Adrenal gland (tissue), 12 donors: Measurements from ENCODE around the gene COL4A1. TPM values are rescaled to one million over a fixed set of nuclear protein-coding genes. Genes with fewer than 3 reads are reported as not detected.
"Not testable (repeated sequence)": the region's sequence is repeated elsewhere in the genome, so short reads cannot be mapped to it uniquely, and the experiment has no call there.

Experiments used
- DNase-seq, 7 donors: peaks; one replicate each; pipeline ENCODE4 v3.0.0-alpha.2; 2019 to 2020
- H3K27ac ChIP-seq, 5 donors: fragments of 200-600 bp; sonication (generic) in 4 of 5; 1 replicate in 3 of 5; 2 replicates in 2 of 5; pipeline versions ENCODE4 v1.5.1 to v1.8.0; 2016 to 2020; ENCODE audit warnings: mild to moderate bottlenecking in 1 of 5
- H3K27me3 ChIP-seq: fragments of 200-600 bp; 2 replicates; pipeline ENCODE4 v1.8.0; 2021
- H3K36me3 ChIP-seq, 2 donors: fragments of 200-600 bp; replicated peaks in 1 of 2; 1 replicate in 1 of 2; 2 replicates in 1 of 2; pipeline versions ENCODE4 v1.5.1 to v1.8.0; 2018 to 2022
- H3K4me1 ChIP-seq, 2 donors: fragments of 200-600 bp; replicated peaks in 1 of 2; 1 replicate in 1 of 2; 2 replicates in 1 of 2; pipeline versions ENCODE4 v1.5.1 to v1.8.0; 2018 to 2021
- H3K4me3 ChIP-seq, 4 donors: fragments of 200-600 bp; sonication (generic) in 3 of 4; one replicate each; pipeline ENCODE4 v1.5.1; 2016 to 2018
- H3K9me3 ChIP-seq, 3 donors: fragments of 200-600 bp; sonication (generic) in 1 of 3; replicated peaks in 1 of 3; 1 replicate in 2 of 3; 2 replicates in 1 of 3; pipeline versions ENCODE4 v1.5.1 to v1.8.0; 2016 to 2021
- POLR2A ChIP-seq, 2 donors: fragments of 450-650 bp; IDR thresholded peaks; one replicate each; pipeline ENCODE4 v1.6.1; 2017; ENCODE audit warnings: antibody characterized with exemption in 2 of 2, mild to moderate bottlenecking in 2 of 2, moderate library complexity in 1 of 2
- WGBS, 4 donors: extraction: QIAGEN DNeasy Blood & Tissue Kit in 2 of 4; methylation state at CpG; one replicate each; pipeline versions ENCODE4 v1.1.5 to v1.1.7; 2013 to 2017; 5-methylcytosine and 5-hydroxymethylcytosine counted together
- intact Hi-C, 2 donors: fragments of 100-400 bp; cut with DNase I; formaldehyde crosslinking; loops; one replicate each; pipeline versions ENCODE4 v1.14.1 to v1.15.0; 2022 to 2023
- polyA plus RNA-seq, 3 donors: library from polyadenylated mRNA; stranded (reverse); fragments of 200-250 nt in 2 of 3; fragments of 350-450 nt in 1 of 3; fragmentation: Illumina TruSeq in 1 of 3; extraction: RNeasy Lipid Tissue Mini Kit (QIAGEN cat#74804) in 1 of 3; gene quantifications; one replicate each; pipeline ENCODE4 v1.2.3, GENCODE V29; 2013 to 2014
- total RNA-seq, 9 donors: library from RNA; depleted of rRNA in 4 of 9; stranded (reverse); fragments of >200 nt in 4 of 9; fragments of 120-200 nt in 1 of 9; fragmentation: NEBNext Ultra II Directional in 1 of 9; extraction: Animal tissue kit (Norgen Biotek cat#: 25700) in 1 of 9; gene quantifications; one replicate each; pipeline versions ENCODE4 v1.1.0 to v1.2.4, GENCODE V29; 2013 to 2023
- TF ChIP-seq, protein P1 (sequence below), 6 experiments: fragments of 450-650 bp in 4 of 6; fragments of 200-600 bp in 2 of 6; sonication (generic) in 1 of 6; IDR thresholded peaks; 1 replicate in 5 of 6; 2 replicates in 1 of 6; pipeline versions ENCODE4 v1.5.1 to v1.8.0; 2016 to 2021; ENCODE audit warnings: antibody characterized with exemption in 6 of 6, mild to moderate bottlenecking in 2 of 6, moderate library complexity in 1 of 6
- donor health status: healthy with polysubstance abuse.
- donor health status: Bipolar disorder and iron deficiency.
- donor health status: DM: yes; HTN: yes; CAD: no.
- donor health status: DM: no; HTN: no; CAD: no.
- donor health status: DM: no; HTN: no; CAD: no.
- donor health status: DM: yes; HTN: yes; CAD: no.

COL4A1 gene
- total and polyA plus RNA-seq, 12 donors = 62.4 to 364 (median 183) TPM

DNA sequence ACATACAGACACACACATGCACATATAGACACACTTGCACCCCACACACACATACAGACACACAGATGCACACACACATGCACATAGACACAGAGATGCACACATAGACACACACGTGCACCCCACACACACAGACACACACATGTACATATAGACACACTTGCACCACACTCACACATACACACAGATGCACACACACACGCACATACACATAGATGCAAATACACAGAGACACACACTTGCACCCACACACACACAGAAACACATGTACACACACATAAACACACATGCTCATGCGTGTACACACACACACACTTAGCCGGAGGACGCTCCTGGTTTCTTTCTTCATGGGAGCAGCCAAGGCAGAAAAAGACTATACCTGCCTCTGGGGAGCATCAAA, 10.1 kb upstream of the COL4A1 start:
- H3K27me3 ChIP-seq = no peaks in the 10 kb centered on the region
- no peak overlapping the region for H3K4me3 ChIP-seq
- no peak for TF ChIP-seq POLR2A (IDR thresholded peaks at IDR 0.05)
- TF ChIP-seq, protein P1, sequence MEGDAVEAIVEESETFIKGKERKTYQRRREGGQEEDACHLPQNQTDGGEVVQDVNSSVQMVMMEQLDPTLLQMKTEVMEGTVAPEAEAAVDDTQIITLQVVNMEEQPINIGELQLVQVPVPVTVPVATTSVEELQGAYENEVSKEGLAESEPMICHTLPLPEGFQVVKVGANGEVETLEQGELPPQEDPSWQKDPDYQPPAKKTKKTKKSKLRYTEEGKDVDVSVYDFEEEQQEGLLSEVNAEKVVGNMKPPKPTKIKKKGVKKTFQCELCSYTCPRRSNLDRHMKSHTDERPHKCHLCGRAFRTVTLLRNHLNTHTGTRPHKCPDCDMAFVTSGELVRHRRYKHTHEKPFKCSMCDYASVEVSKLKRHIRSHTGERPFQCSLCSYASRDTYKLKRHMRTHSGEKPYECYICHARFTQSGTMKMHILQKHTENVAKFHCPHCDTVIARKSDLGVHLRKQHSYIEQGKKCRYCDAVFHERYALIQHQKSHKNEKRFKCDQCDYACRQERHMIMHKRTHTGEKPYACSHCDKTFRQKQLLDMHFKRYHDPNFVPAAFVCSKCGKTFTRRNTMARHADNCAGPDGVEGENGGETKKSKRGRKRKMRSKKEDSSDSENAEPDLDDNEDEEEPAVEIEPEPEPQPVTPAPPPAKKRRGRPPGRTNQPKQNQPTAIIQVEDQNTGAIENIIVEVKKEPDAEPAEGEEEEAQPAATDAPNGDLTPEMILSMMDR (IDR thresholded peaks at IDR 0.05) = no peak
- 60 to 92% (median 88%) methylated on average over 5 of the region's 5 CpGs for WGBS, 4 donors
- H3K27ac ChIP-seq = no peak overlapping the region
- DNase-seq = no peak
- H3K36me3 ChIP-seq = no peaks in the 10 kb centered on the region
- H3K9me3 ChIP-seq = no peaks in the 10 kb centered on the region
- no peaks in the 10 kb centered on the region for H3K4me1 ChIP-seq
- intact Hi-C loops = no loop called here

DNA sequence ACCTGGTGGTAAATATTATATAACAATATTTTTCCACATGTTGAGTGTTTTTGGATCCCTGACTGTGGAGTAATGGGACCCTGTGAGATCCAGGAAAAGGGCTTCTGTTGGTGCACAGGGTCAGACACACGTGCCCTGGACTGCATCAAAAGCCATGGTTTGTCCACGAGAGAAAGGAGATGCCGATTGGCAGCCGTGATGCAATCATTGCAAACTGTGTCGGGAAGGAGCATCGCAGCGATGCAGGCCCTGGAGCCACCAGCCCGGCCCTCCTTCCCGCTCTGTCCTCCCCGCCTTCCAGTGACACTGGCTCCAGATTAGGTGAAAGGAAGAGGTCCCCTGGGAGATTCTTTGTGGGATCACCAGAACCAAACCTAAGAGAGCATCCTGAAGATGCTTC, 9.2 kb upstream of the COL4A1 start:
- intact Hi-C loops = no loop called here
- no peaks in the 10 kb centered on the region for H3K27me3 ChIP-seq
- H3K4me1 ChIP-seq = no peaks in the 10 kb centered on the region
- peak in 1 of 7 donors; percentile 18 for DNase-seq
- no peaks in the 10 kb centered on the region for H3K9me3 ChIP-seq
- WGBS, 4 donors = 85 to 90% (median 88%) methylated on average over 10 of the region's 10 CpGs
- no peak for TF ChIP-seq POLR2A (IDR thresholded peaks at IDR 0.05)
- no peak overlapping the region for H3K27ac ChIP-seq
- no peak overlapping the region for H3K4me3 ChIP-seq
- H3K36me3 ChIP-seq = no peaks in the 10 kb centered on the region

DNA sequence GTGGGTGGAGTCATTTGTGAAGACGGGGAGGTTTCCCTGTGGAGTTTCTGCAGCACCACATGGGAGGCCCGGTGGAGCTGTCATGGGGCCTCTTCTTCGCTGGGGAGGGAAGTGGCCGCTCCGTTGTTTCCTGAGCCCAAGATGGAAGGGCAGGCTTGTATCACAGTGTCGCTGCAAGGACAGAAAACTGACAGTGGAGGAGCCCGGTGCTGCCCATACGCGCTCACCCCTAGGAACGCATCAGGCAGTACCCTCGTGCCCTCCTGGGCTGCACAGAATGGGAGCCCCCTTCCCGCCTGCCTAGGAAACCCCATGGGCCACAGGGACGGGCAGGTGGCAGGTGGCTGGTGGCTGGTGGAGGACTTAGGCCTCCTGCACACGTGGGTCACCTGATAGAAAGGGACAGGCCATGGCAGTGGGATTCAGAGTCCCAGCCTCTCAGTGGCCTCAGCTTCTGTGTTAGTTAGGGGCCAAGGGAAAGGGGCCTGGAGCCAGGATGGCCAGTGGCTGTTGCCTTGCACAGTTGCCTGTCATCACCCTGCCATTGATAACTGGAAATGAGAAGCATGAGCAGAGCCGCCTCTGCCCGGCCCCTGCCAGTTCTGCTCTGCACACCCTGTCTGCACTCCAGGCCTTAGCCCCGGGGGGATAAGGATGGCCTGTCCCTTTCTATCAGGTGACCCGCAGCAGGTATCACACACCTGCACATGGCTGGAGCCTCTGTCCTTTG, 7.7 kb upstream of the COL4A1 start:
- no peak overlapping the region for H3K27ac ChIP-seq
- intact Hi-C loops = no loop called here
- WGBS, 4 donors = 87 to 91% (median 88%) methylated on average over 9 to 18 of the region's 18 CpGs

DNA sequence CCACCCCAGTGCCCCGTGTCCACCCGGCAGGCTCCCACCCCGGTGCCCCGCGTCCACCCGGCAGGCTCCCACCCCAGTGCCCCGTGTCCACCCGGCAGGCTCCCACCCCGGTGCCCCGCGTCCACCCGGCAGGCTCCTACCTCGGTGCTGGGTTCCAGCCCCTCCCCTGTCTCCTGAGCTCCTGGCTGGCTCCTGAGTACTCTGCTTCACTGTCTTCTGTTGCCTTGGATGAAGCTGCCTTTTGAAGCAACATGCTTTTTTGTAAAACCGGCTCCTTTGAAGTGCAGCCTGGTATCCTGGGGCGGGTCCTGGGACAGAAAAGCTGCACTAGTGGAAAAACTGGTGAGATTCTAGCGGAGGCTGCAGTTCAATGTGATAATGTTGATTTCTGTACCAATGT, 6.8 kb upstream of the COL4A1 start:
- H3K4me3 ChIP-seq, H3K36me3 ChIP-seq, H3K4me1 ChIP-seq, intact Hi-C loops, H3K27me3 ChIP-seq, DNase-seq, H3K27ac ChIP-seq, H3K9me3 ChIP-seq: not testable (repeated sequence)
- 71 to 85% (median 78%) methylated on average over 5 to 10 of the region's 16 CpGs for WGBS, 4 donors

More for the DNA sequence above, 7.7 kb upstream of the COL4A1 start:
- DNase-seq = no peak
- H3K9me3 ChIP-seq = no peaks in the 10 kb centered on the region
- no peak overlapping the region for H3K4me3 ChIP-seq
- H3K4me1 ChIP-seq = peaks cover 0 to under 1% of the 10 kb centered on the region in 2 donors
- H3K36me3 ChIP-seq = no peaks in the 10 kb centered on the region
- TF ChIP-seq, protein P1 (IDR thresholded peaks at IDR 0.05) = no peak
- no peak for TF ChIP-seq POLR2A (IDR thresholded peaks at IDR 0.05)
- H3K27me3 ChIP-seq = no peaks in the 10 kb centered on the region

DNA sequence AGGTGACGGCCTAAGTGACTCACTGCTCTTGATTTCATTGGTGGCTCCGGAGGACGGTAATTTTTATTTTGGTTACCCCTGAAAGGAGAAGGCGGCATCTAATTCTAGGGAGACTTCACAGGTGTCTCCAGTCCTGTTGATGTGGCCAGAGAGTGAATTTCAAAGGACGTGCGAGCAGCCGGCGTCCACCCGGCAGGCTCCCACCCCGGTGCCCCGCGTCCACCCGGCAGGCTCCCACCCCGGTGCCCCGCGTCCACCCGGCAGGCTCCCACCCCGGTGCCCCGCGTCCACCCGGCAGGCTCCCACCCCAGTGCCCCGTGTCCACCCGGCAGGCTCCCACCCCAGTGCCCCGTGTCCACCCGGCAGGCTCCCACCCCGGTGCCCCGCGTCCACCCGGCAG, 6.3 kb upstream of the COL4A1 start:
- H3K9me3 ChIP-seq, intact Hi-C loops, H3K27ac ChIP-seq, H3K36me3 ChIP-seq, H3K27me3 ChIP-seq, DNase-seq, H3K4me1 ChIP-seq, H3K4me3 ChIP-seq: not testable (repeated sequence)
- WGBS, 4 donors = 90 to 95% (median 95%) methylated on average over 4 to 21 of the region's 29 CpGs
